ENCODE measurements around the gene BRAT1.

Gene BRAT1

DNA sequence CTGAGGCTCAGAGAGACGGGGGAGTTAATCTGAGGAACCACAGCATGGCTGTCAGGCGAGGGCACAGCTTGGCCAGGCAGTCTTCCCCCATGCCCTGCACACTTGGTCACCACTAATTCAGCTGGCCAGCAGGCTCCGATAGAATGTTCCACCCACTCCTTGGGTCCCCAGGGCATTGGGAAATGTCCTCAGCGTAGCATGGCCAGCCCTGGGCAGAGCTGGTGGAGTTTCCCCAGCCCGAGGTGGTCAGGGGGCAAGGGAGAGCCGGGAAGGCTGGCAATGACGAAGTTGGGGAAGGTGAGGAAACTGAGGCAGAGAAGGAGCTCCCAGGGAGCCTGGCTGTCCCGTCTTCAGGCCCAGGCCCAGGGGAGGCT lies 67.1 kb downstream of the BRAT1 start:
- H3K27ac ChIP-seq = no peak overlapping the region
- no peak for TF ChIP-seq ZFX (IDR thresholded peaks at IDR 0.05)
- TF ChIP-seq, protein P1, sequence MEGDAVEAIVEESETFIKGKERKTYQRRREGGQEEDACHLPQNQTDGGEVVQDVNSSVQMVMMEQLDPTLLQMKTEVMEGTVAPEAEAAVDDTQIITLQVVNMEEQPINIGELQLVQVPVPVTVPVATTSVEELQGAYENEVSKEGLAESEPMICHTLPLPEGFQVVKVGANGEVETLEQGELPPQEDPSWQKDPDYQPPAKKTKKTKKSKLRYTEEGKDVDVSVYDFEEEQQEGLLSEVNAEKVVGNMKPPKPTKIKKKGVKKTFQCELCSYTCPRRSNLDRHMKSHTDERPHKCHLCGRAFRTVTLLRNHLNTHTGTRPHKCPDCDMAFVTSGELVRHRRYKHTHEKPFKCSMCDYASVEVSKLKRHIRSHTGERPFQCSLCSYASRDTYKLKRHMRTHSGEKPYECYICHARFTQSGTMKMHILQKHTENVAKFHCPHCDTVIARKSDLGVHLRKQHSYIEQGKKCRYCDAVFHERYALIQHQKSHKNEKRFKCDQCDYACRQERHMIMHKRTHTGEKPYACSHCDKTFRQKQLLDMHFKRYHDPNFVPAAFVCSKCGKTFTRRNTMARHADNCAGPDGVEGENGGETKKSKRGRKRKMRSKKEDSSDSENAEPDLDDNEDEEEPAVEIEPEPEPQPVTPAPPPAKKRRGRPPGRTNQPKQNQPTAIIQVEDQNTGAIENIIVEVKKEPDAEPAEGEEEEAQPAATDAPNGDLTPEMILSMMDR (conservative IDR thresholded peaks at IDR 0.05) = no peak
